ENCODE measurements around the gene RRP1. TPM values are rescaled to one million over a fixed set of nuclear protein-coding genes. Genes with fewer than 3 reads are reported as not detected.
A peak's percentile ranks its signal among the peaks of the same experiment; 100 is the strongest.
"Not testable (repeated sequence)": the region's sequence is repeated elsewhere in the genome, so short reads cannot be mapped to it uniquely, and the experiment has no call there.

The RRP1 gene
- total RNA-seq, 2 experiments from 2014 or later: 50.3 to 55.0 TPM

DNA sequence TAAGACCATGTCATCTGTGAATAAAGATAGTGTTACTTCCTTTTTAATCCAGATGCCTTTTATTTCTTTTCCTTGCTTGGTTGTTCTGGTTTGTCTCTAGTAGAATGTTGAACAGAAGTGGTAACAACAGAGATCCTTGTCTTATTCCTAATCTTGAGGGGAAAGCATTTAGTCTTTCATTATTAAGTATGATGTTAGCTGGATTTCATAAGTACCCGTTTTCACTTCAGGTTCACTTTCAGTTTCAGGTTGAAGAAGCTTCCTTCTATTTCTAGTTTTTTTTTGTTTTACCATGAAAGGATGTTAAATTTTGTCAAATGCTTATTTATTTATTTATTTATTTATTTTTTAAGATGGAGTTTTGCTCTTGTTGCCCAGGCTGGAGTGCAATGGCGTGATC, 53.4 kb downstream of the RRP1 start:
- POLR2A ChIA-PET: no interaction called here
- H3K4me2 ChIP-seq (ENCODE audit: low read length): peak overlapping the region; percentile 54
- H3K36me3 ChIP-seq (ENCODE audit: insufficient read depth, low read length): no peaks in the 10 kb centered on the region
- intact Hi-C loops (cut with micrococcal nuclease; ENCODE audit: unreplicated experiment): no loop called here
- peaks cover 5% of the 10 kb centered on the region for H3K4me1 ChIP-seq (ENCODE audit: insufficient read depth, low read length, poor library complexity, severe bottlenecking)
- no TSS peak for BruUV-seq (replicated peaks)
- H3K27ac ChIP-seq (ENCODE audit: low read depth, low read length, poor library complexity, severe bottlenecking): no peak overlapping the region
- no peaks in the 10 kb centered on the region for H3K79me2 ChIP-seq (ENCODE audit: insufficient read depth, low read depth, low read length)
- no peaks in the 10 kb centered on the region for H3K9me3 ChIP-seq (ENCODE audit: low read length)
- H4K20me1 ChIP-seq (ENCODE audit: insufficient read depth, low read length): no peaks in the 10 kb centered on the region
- H3K9me2 ChIP-seq (ENCODE audit: insufficient read depth, low read length): no peaks in the 10 kb centered on the region
- CTCF ChIA-PET (ENCODE audit: unreplicated experiment): no interaction called here
- TF ChIP-seq, protein P1, sequence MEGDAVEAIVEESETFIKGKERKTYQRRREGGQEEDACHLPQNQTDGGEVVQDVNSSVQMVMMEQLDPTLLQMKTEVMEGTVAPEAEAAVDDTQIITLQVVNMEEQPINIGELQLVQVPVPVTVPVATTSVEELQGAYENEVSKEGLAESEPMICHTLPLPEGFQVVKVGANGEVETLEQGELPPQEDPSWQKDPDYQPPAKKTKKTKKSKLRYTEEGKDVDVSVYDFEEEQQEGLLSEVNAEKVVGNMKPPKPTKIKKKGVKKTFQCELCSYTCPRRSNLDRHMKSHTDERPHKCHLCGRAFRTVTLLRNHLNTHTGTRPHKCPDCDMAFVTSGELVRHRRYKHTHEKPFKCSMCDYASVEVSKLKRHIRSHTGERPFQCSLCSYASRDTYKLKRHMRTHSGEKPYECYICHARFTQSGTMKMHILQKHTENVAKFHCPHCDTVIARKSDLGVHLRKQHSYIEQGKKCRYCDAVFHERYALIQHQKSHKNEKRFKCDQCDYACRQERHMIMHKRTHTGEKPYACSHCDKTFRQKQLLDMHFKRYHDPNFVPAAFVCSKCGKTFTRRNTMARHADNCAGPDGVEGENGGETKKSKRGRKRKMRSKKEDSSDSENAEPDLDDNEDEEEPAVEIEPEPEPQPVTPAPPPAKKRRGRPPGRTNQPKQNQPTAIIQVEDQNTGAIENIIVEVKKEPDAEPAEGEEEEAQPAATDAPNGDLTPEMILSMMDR (conservative IDR thresholded peaks at IDR 0.05; ENCODE audit: low read length): no peak
- no peak for TF ChIP-seq EZH2phosphoT487 (IDR thresholded peaks at IDR 0.05; ENCODE audit: borderline replicate concordance, low read depth, low read length)
- peak overlapping the region; percentile 73; the same call in 1 of the 2 replicates for H2AFZ ChIP-seq (ENCODE audit: low read length)
- DNase-seq (ENCODE audit: low spot score): peak; percentile 26
- H3K4me3 ChIP-seq (ENCODE audit: low read depth, low read length, poor library complexity, severe bottlenecking): no peak overlapping the region

DNA sequence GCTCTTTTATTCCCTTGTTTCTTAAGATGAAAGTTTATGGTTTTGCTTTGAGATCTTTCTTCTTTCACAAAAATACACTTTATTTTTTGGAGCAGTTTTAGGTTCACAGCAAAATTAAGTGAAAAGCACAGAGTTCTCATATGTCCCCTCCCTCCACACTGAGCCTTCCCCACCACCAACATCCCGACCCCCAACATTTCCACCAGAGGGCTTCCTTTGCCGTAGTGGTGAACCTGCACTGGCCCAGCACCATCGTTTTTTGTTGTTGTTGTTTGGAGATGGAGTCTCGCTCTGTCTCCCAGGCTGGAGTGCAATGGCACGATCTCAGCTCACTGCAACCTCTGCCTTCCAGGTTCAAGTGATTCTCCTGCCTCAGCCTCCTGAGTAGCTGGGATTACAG, 55.5 kb downstream of the RRP1 start:
- H3K36me3 ChIP-seq (ENCODE audit: insufficient read depth, low read length); intact Hi-C loops (cut with micrococcal nuclease; ENCODE audit: unreplicated experiment); H3K9me3 ChIP-seq (ENCODE audit: low read length); BruUV-seq (replicated peaks); H3K27ac ChIP-seq (ENCODE audit: low read depth, low read length, poor library complexity, severe bottlenecking); DNase-seq (ENCODE audit: low spot score); POLR2A ChIA-PET; H2AFZ ChIP-seq (ENCODE audit: low read length); H3K4me2 ChIP-seq (ENCODE audit: low read length); H3K79me2 ChIP-seq (ENCODE audit: insufficient read depth, low read depth, low read length); H3K4me3 ChIP-seq (ENCODE audit: low read depth, low read length, poor library complexity, severe bottlenecking); H4K20me1 ChIP-seq (ENCODE audit: insufficient read depth, low read length); H3K4me1 ChIP-seq (ENCODE audit: insufficient read depth, low read length, poor library complexity, severe bottlenecking); H3K9me2 ChIP-seq (ENCODE audit: insufficient read depth, low read length): not testable (repeated sequence)
- CTCF ChIA-PET (ENCODE audit: unreplicated experiment): interaction anchor here (0.5 kb wide), 1 partner anchor 16 kb away, joined by 3 read pairs; no protein-coding TSS in a partner anchor

DNA sequence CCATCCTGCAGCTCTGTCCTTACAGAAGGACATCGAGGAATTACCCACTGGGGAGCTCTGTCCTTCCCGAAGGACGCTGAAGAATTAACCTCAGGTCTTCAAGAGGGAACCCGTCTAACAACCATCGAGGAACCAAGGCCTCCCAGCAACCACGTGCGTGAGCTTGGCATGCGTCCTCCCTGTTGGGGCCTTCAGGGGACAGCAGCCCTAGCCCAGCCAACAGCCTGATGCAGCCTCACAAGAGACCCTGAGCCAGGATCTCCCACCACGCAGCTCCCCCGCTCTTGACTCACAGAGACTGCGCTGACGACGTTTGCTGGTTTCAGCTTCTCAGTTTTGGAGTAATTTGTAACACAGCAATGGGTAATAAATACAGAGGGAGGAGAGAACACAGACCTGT, 56.0 kb downstream of the RRP1 start:
- Histone ChIP-seq H3K4me2 (ENCODE audit: low read length) (no peak overlapping the region), H3K9me3 (ENCODE audit: low read length) (no peaks in the 10 kb centered on the region), H3K4me3 (ENCODE audit: low read depth, low read length, poor library complexity, severe bottlenecking) (no peak overlapping the region), H3K36me3 (ENCODE audit: insufficient read depth, low read length) (no peaks in the 10 kb centered on the region), H3K4me1 (ENCODE audit: insufficient read depth, low read length, poor library complexity, severe bottlenecking) (peaks cover 5% of the 10 kb centered on the region), H4K20me1 (ENCODE audit: insufficient read depth, low read length) (no peaks in the 10 kb centered on the region), H3K79me2 (ENCODE audit: insufficient read depth, low read depth, low read length) (no peaks in the 10 kb centered on the region), H3K27ac (ENCODE audit: low read depth, low read length, poor library complexity, severe bottlenecking) (no peak overlapping the region), H2AFZ (ENCODE audit: low read length) (no peak overlapping the region), H3K9me2 (ENCODE audit: insufficient read depth, low read length) (no peaks in the 10 kb centered on the region)
- DNase-seq (ENCODE audit: low spot score): no peak
- BruUV-seq (replicated peaks): no TSS peak
- TF ChIP-seq, protein P1 (conservative IDR thresholded peaks at IDR 0.05; ENCODE audit: low read length): no peak
- TF ChIP-seq EZH2phosphoT487 (IDR thresholded peaks at IDR 0.05; ENCODE audit: borderline replicate concordance, low read depth, low read length): no peak
- intact Hi-C loops (cut with micrococcal nuclease; ENCODE audit: unreplicated experiment): no loop called here
- ChIA-PET CTCF (ENCODE audit: unreplicated experiment) (interaction anchor here (0.5 kb wide), 1 partner anchor 17 kb away, joined by 3 read pairs; no protein-coding TSS in a partner anchor), POLR2A (no interaction called here)

All from OCI-LY7 (cell line).